Smooth muscle cell (in vitro differentiated cells): ENCODE data around the gene PPFIBP1. TPM values are rescaled to one million over a fixed set of nuclear protein-coding genes. Genes with fewer than 3 reads are reported as not detected.

Source experiments
- DNase-seq: peaks from one replicate; lab custom pipeline; 2025; ENCODE audit not compliant: unreplicated experiment; lab: John Stamatoyannopoulos, UW
- H2AFZ ChIP-seq: fragments of 200-600 bp; sonication (generic); 2 replicates; pipeline ENCODE4 v1.6.0; 2016; ENCODE audit warnings: antibody characterized with exemption, low read depth, mild to moderate bottlenecking
- H3F3A ChIP-seq: fragments of 200-600 bp; sonication (generic); 2 replicates; pipeline ENCODE4 v1.6.0; 2017; ENCODE audit warnings: antibody characterized with exemption, low read depth
- H3K27ac ChIP-seq: fragments of 200-600 bp; sonication (generic); 2 replicates; pipeline ENCODE4 v1.5.1; 2016; ENCODE audit warnings: low read depth, mild to moderate bottlenecking
- H3K27me3 ChIP-seq: fragments of 200-600 bp; sonication (generic); 2 replicates; pipeline ENCODE4 v1.6.1; 2016; ENCODE audit warnings: low read depth, mild to moderate bottlenecking
- H3K36me3 ChIP-seq: fragments of 200-600 bp; sonication (generic); 2 replicates; pipeline ENCODE4 v1.5.1; 2016; ENCODE audit warnings: low read depth
- H3K4me1 ChIP-seq: fragments of 200-600 bp; sonication (generic); 2 replicates; pipeline ENCODE4 v1.5.1; 2016; ENCODE audit warnings: low read depth
- H3K4me2 ChIP-seq: fragments of 200-600 bp; sonication (generic); 2 replicates; pipeline ENCODE4 v1.6.0; 2016; ENCODE audit warnings: mild to moderate bottlenecking
- H3K4me3 ChIP-seq: fragments of 200-600 bp; sonication (generic); 2 replicates; pipeline ENCODE4 v1.5.1; 2016; ENCODE audit warnings: mild to moderate bottlenecking
- H3K79me2 ChIP-seq: fragments of 200-600 bp; sonication (generic); 2 replicates; pipeline ENCODE4 v1.6.0; 2016; ENCODE audit warnings: low read depth, mild to moderate bottlenecking
- H3K9ac ChIP-seq: fragments of 200-600 bp; sonication (generic); 2 replicates; pipeline ENCODE4 v1.6.0; 2016; ENCODE audit warnings: low read depth
- H3K9me3 ChIP-seq: fragments of 200-600 bp; sonication (generic); replicated peaks from 2 replicates; pipeline ENCODE4 v1.5.1; 2016; ENCODE audit warnings: low read depth
- H4K20me1 ChIP-seq: fragments of 200-600 bp; sonication (generic); 2 replicates; pipeline ENCODE4 v1.6.0; 2016; ENCODE audit warnings: low read depth
- WGBS: methylation state at CpG from one replicate; pipeline ENCODE4 v1.1.7; 2016; ENCODE audit warnings: low lambda C conversion rate; 5-methylcytosine and 5-hydroxymethylcytosine counted together
- polyA plus RNA-seq: library from polyadenylated mRNA; unstranded; fragments of >200 nt; fragmentation: Nextera tagmentation; extraction: Ambion mirVana; gene quantifications from 2 replicates; pipeline ENCODE4 v1.2.1, GENCODE V29; 2016
- total RNA-seq: library from RNA; depleted of rRNA; stranded (reverse); fragments of >200 nt; gene quantifications from 2 replicates; pipeline ENCODE4 v1.2.3, GENCODE V29; 2014
- TF ChIP-seq, protein P1 (sequence below): fragments of 200-600 bp; sonication (generic); IDR thresholded peaks from 2 replicates; pipeline ENCODE4 v1.5.1; 2017; ENCODE audit warnings: borderline replicate concordance, mild to moderate bottlenecking, antibody characterized with exemption; ENCODE audit not compliant: insufficient read depth, poor library complexity, severe bottlenecking

PPFIBP1 gene
- total and polyA plus RNA-seq, 2 experiments from 2014 or later: 45.7 to 150 TPM

DNA sequence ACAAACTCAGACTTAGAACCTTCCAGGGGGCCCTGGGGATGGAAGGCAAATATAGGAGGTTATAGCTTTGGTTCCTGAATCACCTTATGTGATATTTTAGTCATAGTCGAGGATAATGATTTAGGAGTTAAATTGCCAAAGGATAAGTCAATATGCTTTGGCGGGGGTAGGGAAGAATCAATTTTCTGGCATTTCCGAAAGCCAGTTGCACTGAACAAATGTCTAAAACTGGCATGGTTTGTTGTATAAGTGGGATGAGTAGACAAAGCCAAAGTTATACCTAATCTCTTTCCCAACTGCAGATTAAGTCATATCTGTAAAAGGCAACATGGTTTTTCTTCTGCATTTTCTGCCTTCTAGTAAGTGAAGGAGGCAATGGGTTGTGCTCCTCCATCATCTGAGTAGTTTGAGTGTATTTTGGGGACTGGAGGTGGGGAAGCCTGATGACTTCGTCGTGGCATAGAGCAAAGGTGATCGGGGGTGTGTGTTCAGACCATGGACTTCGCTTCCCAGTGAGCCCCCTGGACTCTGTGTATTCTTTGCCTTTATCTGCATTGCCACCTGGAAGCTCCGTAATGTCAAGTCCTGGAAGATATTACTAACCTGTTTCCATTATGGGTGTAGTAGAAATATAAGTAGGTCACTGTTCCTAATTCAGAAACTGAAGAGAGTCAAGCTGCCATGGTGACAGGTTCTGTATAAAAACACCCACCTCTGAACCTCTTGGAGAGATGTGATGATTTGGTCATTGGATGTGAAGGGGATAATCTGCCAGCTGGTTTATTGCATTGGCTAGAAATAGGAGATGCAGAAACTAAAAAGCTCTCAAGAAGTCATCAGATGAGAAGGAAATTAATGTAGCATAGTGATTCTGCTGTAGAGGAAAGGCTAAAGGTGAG is 24.5 kb downstream of the PPFIBP1 start:
- H3K36me3 ChIP-seq: no peaks in the 10 kb centered on the region
- H3K4me3 ChIP-seq: no peak overlapping the region
- peaks cover 37% of the 10 kb centered on the region for H3F3A ChIP-seq
- TF ChIP-seq, protein P1, sequence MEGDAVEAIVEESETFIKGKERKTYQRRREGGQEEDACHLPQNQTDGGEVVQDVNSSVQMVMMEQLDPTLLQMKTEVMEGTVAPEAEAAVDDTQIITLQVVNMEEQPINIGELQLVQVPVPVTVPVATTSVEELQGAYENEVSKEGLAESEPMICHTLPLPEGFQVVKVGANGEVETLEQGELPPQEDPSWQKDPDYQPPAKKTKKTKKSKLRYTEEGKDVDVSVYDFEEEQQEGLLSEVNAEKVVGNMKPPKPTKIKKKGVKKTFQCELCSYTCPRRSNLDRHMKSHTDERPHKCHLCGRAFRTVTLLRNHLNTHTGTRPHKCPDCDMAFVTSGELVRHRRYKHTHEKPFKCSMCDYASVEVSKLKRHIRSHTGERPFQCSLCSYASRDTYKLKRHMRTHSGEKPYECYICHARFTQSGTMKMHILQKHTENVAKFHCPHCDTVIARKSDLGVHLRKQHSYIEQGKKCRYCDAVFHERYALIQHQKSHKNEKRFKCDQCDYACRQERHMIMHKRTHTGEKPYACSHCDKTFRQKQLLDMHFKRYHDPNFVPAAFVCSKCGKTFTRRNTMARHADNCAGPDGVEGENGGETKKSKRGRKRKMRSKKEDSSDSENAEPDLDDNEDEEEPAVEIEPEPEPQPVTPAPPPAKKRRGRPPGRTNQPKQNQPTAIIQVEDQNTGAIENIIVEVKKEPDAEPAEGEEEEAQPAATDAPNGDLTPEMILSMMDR: no peak
- peaks cover 88% of the 10 kb centered on the region for H3K79me2 ChIP-seq
- no peaks in the 10 kb centered on the region for H3K9me3 ChIP-seq
- no peak overlapping the region for H2AFZ ChIP-seq
- H3K9ac ChIP-seq: no peak overlapping the region
- peaks cover 24% of the 10 kb centered on the region for H3K4me1 ChIP-seq
- peak overlapping the region; percentile 75 for H3K4me2 ChIP-seq
- no peak for DNase-seq
- peaks cover 54% of the 10 kb centered on the region for H4K20me1 ChIP-seq
- 97% methylated on average over 8 of the region's 8 CpGs for WGBS
- H3K27ac ChIP-seq: peak overlapping the region; percentile 88
- no peaks in the 10 kb centered on the region for H3K27me3 ChIP-seq

DNA sequence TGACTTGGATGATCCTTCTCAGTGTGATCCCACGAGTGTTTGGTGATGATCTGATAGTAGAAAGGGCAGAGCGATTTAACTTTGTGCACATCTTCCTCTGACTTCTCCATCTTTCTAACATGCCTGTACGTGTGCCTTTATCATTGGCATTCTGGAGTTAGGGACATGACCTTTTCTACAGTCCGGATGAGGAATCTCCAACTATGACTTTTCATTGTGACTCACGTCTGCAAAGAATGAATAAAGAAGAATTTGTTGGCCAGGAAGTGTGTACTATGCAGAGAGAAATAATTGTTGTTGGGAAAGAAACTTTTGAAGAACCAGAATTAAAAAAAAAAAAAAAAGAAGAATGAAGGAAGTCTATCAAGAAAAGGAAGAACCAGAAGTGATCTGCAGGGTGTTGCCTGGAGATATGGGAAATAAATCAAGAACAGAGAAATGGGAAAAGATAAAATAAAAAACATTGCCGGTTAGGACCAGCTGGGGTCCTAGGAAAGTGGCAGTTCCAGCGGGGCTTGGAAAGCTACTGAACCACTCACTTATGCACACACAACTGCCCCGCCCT is 25.3 kb downstream of the PPFIBP1 start:
- WGBS: 25% methylated on average over 8 of the region's 8 CpGs

DNA sequence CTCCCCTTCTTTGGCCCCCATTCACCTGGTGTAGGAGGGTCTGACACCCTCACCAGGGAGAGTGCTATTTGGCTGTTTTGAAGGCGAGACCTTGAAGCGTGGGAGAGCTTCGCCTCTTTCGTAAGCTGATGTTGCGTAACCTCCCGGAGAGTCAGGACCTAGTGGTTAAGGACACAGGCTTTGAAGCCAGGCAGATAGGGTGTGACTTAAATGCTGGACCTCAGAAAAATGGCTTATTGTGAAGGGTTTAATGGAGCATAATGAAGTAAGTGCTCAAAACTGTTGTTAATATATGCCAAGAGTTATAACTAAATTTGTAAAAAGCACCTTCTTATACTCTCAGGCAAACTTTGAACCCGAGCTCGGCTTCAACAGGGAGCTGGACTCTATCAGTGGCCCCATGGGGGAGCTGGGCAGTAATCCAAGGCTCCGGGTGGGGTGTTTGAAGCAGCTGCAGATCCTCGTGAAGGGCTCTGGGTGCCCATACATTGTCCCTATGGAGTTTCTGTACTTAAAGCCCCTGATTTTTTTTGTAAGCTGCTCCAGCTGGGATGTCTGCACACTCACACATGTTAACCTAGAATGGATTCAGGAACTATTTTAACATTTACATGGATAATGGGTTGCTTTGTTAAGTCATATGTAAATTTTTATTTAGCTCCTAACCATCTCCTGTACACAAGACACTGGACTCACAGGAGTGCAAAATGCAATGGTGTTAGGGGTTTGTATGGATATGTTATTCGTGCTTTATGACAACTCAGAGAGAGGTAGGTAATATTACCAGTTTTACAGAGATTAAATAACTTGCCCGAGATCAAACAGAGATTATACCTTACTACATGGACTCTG is 26.0 kb downstream of the PPFIBP1 start:
- WGBS: 20% methylated on average over 12 of the region's 12 CpGs
- no peak for DNase-seq

More for the DNA sequence above, 25.3 kb downstream of the PPFIBP1 start:
- peaks cover 32% of the 10 kb centered on the region for H3K4me1 ChIP-seq
- no peaks in the 10 kb centered on the region for H3K36me3 ChIP-seq
- H3F3A ChIP-seq: peaks cover 42% of the 10 kb centered on the region
- no peak for DNase-seq
- peaks cover 85% of the 10 kb centered on the region for H3K79me2 ChIP-seq
- no peak overlapping the region for H2AFZ ChIP-seq
- H3K4me3 ChIP-seq: no peak overlapping the region
- H3K27ac ChIP-seq: peak overlapping the region; percentile 88
- H3K27me3 ChIP-seq: no peaks in the 10 kb centered on the region
- no peak overlapping the region for H3K9ac ChIP-seq
- peak overlapping the region; percentile 75 for H3K4me2 ChIP-seq
- H3K9me3 ChIP-seq: no peaks in the 10 kb centered on the region
- TF ChIP-seq, protein P1: no peak
- H4K20me1 ChIP-seq: peaks cover 62% of the 10 kb centered on the region

More for the DNA sequence above, 26.0 kb downstream of the PPFIBP1 start:
- Histone ChIP-seq H3K4me3 (no peak overlapping the region), H3K4me2 (peak overlapping the region; percentile 75), H3K4me1 (peaks cover 35% of the 10 kb centered on the region), H3F3A (peaks cover 47% of the 10 kb centered on the region), H3K79me2 (peaks cover 82% of the 10 kb centered on the region), H3K36me3 (no peaks in the 10 kb centered on the region), H3K9me3 (no peaks in the 10 kb centered on the region), H3K27me3 (no peaks in the 10 kb centered on the region), H2AFZ (no peak overlapping the region), H3K27ac (peak overlapping the region; percentile 88), H3K9ac (peak overlapping the region; percentile 8), H4K20me1 (peaks cover 69% of the 10 kb centered on the region)
- TF ChIP-seq, protein P1: no peak
